GM12878 (cell line): ENCODE results near the gene GAS2. TPM values are rescaled to one million over a fixed set of nuclear protein-coding genes. Genes with fewer than 3 reads are reported as not detected.

Source experiments
- ATAC-seq: fragments of 200-7000 bp; cut with Tn5 transposase; 3 replicates; pipeline ENCODE4 v1.9.1; 2020; ENCODE audit warnings: mild to moderate bottlenecking, moderate library complexity
- BruUV-seq: library from RNA; stranded (reverse); fragments of 400-500 nt; replicated peaks from 2 replicates; lab custom pipeline; 2021; lab: Mats Ljungman, UMichigan
- CTCF ChIA-PET: fragments of 300-600 bp; sonication (Branson Sonifier 250); formaldehyde crosslinking; extraction: SDS; loops from one replicate; lab custom pipeline; 2021; ENCODE audit warnings: inconsistent platforms; lab: Yijun Ruan, JAX
- POLR2A ChIA-PET: fragments of 350-600 bp; formaldehyde crosslinking; extraction: SDS; loops from one replicate; lab custom pipeline; 2021; ENCODE audit warnings: inconsistent platforms; lab: Charles Lee
- RAD21 ChIA-PET: fragments of 300-600 bp; sonication (Branson Sonifier 250); formaldehyde crosslinking; loops from one replicate; lab custom pipeline; 2023; ENCODE audit warnings: antibody characterized with exemption; ENCODE audit not compliant: unreplicated experiment; lab: Charles Lee
- SMC1A ChIA-PET: fragments of 300-600 bp; sonication (Branson Sonifier 250); formaldehyde crosslinking; loops from one replicate; lab custom pipeline; 2023; ENCODE audit not compliant: unreplicated experiment, uncharacterized antibody; lab: Charles Lee
- DNase-seq: peaks from one replicate; pipeline ENCODE4 v3.0.0-alpha.2; 2011; ENCODE audit warnings: low read depth, low spot score
- FAIRE-seq: peaks from 3 replicates; lab custom pipeline; 2011; peaks lifted over from hg19 to GRCh38; lab: Jason Lieb, UNC
- H2AFZ ChIP-seq: 2 replicates; pipeline ENCODE4 v1.6.0; 2011; ENCODE audit warnings: low read depth, low read length, control low read depth; ENCODE audit not compliant: control insufficient read depth
- H3K27ac ChIP-seq: 2 replicates; pipeline ENCODE4 v1.5.1; 2011; ENCODE audit warnings: control low read depth; ENCODE audit not compliant: control insufficient read depth, insufficient read depth
- H3K27me3 ChIP-seq, 2 experiments: replicated peaks in 1 of 2; 2 replicates each; pipeline versions ENCODE4 v1.6.0 to v1.6.1; 2011; ENCODE audit warnings: low read length in 1 of 2; ENCODE audit not compliant: control insufficient read depth in 2 of 2, insufficient read depth in 2 of 2
- H3K36me3 ChIP-seq, 2 experiments: 2 replicates each; pipeline ENCODE4 v1.5.1; 2011; ENCODE audit warnings: low read length in 1 of 2; ENCODE audit not compliant: control insufficient read depth in 2 of 2, insufficient read depth in 2 of 2
- H3K4me1 ChIP-seq: 2 replicates; pipeline ENCODE4 v1.6.1; 2011; ENCODE audit warnings: mild to moderate bottlenecking, low read length, moderate library complexity, mixed read lengths; ENCODE audit not compliant: control insufficient read depth, insufficient read depth
- H3K4me2 ChIP-seq: 2 replicates; pipeline ENCODE4 v1.6.0; 2011; ENCODE audit warnings: control low read depth; ENCODE audit not compliant: control insufficient read depth, insufficient read depth
- H3K4me3 ChIP-seq: fragments of 200-600 bp; sonication (generic); 2 replicates; pipeline ENCODE4 v1.5.1; 2016
- H3K79me2 ChIP-seq: 2 replicates; pipeline ENCODE4 v1.6.0; 2011; ENCODE audit warnings: low read length; ENCODE audit not compliant: control insufficient read depth, insufficient read depth
- H3K9ac ChIP-seq: 2 replicates; pipeline ENCODE4 v1.8.0; 2011; ENCODE audit warnings: low read length, control low read depth, mixed read lengths; ENCODE audit not compliant: control insufficient read depth, insufficient read depth
- H3K9me3 ChIP-seq: replicated peaks from 3 replicates; pipeline ENCODE4 v1.5.1; 2011; ENCODE audit warnings: mild to moderate bottlenecking, low read length; ENCODE audit not compliant: control insufficient read depth, insufficient read depth
- H4K20me1 ChIP-seq: 2 replicates; pipeline ENCODE4 v1.6.0; 2011; ENCODE audit not compliant: control insufficient read depth, insufficient read depth
- BRCA1 ChIP-seq: IDR thresholded peaks from 2 replicates; pipeline ENCODE4 v1.6.1; 2011; ENCODE audit warnings: low read depth, low read length, improper control_type of control experiment
- ETV6 ChIP-seq, 2 experiments: fragments of 450-650 bp in 1 of 2; IDR thresholded peaks in 1 of 2; conservative IDR thresholded peaks in 1 of 2; 2 replicates each; pipeline ENCODE4 v1.6.1; 2014; ENCODE audit warnings: antibody characterized with exemption in 1 of 2, borderline replicate concordance in 1 of 2, low read depth in 1 of 2, mild to moderate bottlenecking in 1 of 2, moderate library complexity in 1 of 2
- HCFC1 ChIP-seq: fragments of 150-350 bp; IDR thresholded peaks from 2 replicates; pipeline ENCODE4 v1.6.1; 2014; ENCODE audit warnings: low read length
- MAX ChIP-seq: IDR thresholded peaks from 2 replicates; pipeline ENCODE4 v1.6.1; 2012; ENCODE audit warnings: low read depth, low read length, improper control_type of control experiment
- PKNOX1 ChIP-seq: fragments of 450-650 bp; IDR thresholded peaks from 2 replicates; pipeline ENCODE4 v1.6.1; 2016; ENCODE audit warnings: mild to moderate bottlenecking
- WRNIP1 ChIP-seq: IDR thresholded peaks from 2 replicates; pipeline ENCODE4 v1.6.1; 2011; ENCODE audit warnings: low read depth, low read length, improper control_type of control experiment, borderline replicate concordance
- ZBTB40 ChIP-seq: fragments of 450-650 bp; IDR thresholded peaks from 2 replicates; pipeline ENCODE4 v1.6.1; 2016; ENCODE audit warnings: mild to moderate bottlenecking, moderate library complexity, borderline replicate concordance
- WGBS: methylation state at CpG from one replicate; pipeline ENCODE4 v1.1.6; 2016; ENCODE audit warnings: low lambda C conversion rate; ENCODE audit not compliant: insufficient replicate concordance, insufficient coverage; ENCODE audit errors: missing lambda C conversion rate; 5-methylcytosine and 5-hydroxymethylcytosine counted together
- in situ Hi-C: fragments of 300-500 bp; cut with MboI; formaldehyde crosslinking; loops from 9 replicates; pipeline ENCODE4 v1.14.3; 2018; ENCODE audit warnings: mixed read lengths
- intact Hi-C: fragments of 100-400 bp; cut with micrococcal nuclease; formaldehyde crosslinking; loops from one replicate; pipeline ENCODE4 v1.14.2; 2022; ENCODE audit not compliant: unreplicated experiment
- polyA plus RNA-seq, 11 experiments: library from polyadenylated mRNA; depleted of rRNA in 4 of 11; unstranded in 6 of 11; stranded (reverse) in 5 of 11; fragments of >200 nt; fragmentation: Nextera tagmentation in 4 of 11; fragmentation: Illumina TruSeq in 1 of 11; extraction: Ambion mirVana in 4 of 11; extraction: Trizol in 1 of 11; gene quantifications; 1 replicate in 1 of 11; 2 replicates in 10 of 11; pipeline versions ENCODE4 v1.2.1 to v1.2.3, GENCODE V29; 2011 to 2016; ENCODE audit warnings: inconsistent platforms in 2 of 11, missing spikeins in 2 of 11, low read depth in 1 of 11
- total RNA-seq, 4 experiments: library from RNA; depleted of rRNA in 3 of 4; stranded (reverse); fragments of >200 nt in 3 of 4; fragmentation: Illumina TruSeq in 1 of 4; extraction: Trizol in 1 of 4; gene quantifications; 2 replicates each; pipeline versions ENCODE4 v1.2.1 to v1.2.3, GENCODE V29; 2013 to 2021

GAS2 gene
- total and polyA plus RNA-seq, 10 of the 15 experiments (the other 5 are each of a cell fraction or from before 2014, with no cell fraction given): 16.4 to 81.4 (median 26.2) TPM

- Histone ChIP-seq H3K4me3 (no peak overlapping the region), H3K9ac (no peak overlapping the region), H2AFZ (no peak overlapping the region), H3K4me2 (no peak overlapping the region), H3K4me1 (no peaks in the 10 kb centered on the region), H4K20me1 (no peaks in the 10 kb centered on the region), H3K9me3 (no peaks in the 10 kb centered on the region), H3K27me3 (no peaks in the 10 kb centered on the region), H3K27ac (no peak overlapping the region), H3K36me3 (peaks cover 4 to 8% of the 10 kb centered on the region in 2 experiments), H3K79me2 (no peaks in the 10 kb centered on the region)
- 96% methylated on average over 2 of the region's 2 CpGs for WGBS
- ATAC-seq: no peak
- intact Hi-C loops (no loop called here), in situ Hi-C loops (no loop called here)
- BruUV-seq: no TSS peak
- no peak for DNase-seq
- TF ChIP-seq ETV6 (conservative IDR thresholded peaks at IDR 0.05 in 1 of 2, IDR thresholded peaks at IDR 0.05 in 1 of 2; ENCODE audit: borderline replicate concordance in 1 of 2, low read depth in 1 of 2) (no peak), ZBTB40 (no peak), BRCA1 (no peak), HCFC1 (no peak), PKNOX1 (no peak), MAX (no peak), WRNIP1 (no peak)
- SMC1A ChIA-PET: interaction anchor here (0.7 to 3.0 kb wide), 9 partner anchors 8 to 151 kb away, joined by 3 to 11 read pairs (median 3); partner anchors contain the start of gene SVIP
- RAD21 ChIA-PET: interaction anchor here (1.5 to 1.9 kb wide), 2 partner anchors 35 to 151 kb away, joined by 6 to 8 read pairs; no protein-coding TSS in a partner anchor
- POLR2A ChIA-PET: interaction anchor here (1.1 kb wide), 1 partner anchor 13 kb away, joined by 3 read pairs; no protein-coding TSS in a partner anchor
- FAIRE-seq: no peak
- CTCF ChIA-PET: interaction anchor here (0.6 to 2.4 kb wide), 9 partner anchors 8 to 578 kb away, joined by 3 to 11 read pairs (median 4); partner anchors contain the start of gene GAS2
These were observed 155.8 kb downstream of the GAS2 start for GRCh38 chr11:22822203-22822602.
